Mucosa of descending colon (tissue), 3 donors: Measurements from ENCODE around the gene COBL. TPM values are rescaled to one million over a fixed set of nuclear protein-coding genes. Genes with fewer than 3 reads are reported as not detected.

Experiments
- ATAC-seq: fragments of 200-7000 bp; cut with Tn5 transposase; one replicate; pipeline ENCODE4 v1.9.1; 2020; ENCODE audit warnings: mild to moderate bottlenecking, moderate library complexity
- DNase-seq, 3 donors: peaks; one replicate each; pipeline ENCODE4 v3.0.0-alpha.2; 2020
- H3K36me3 ChIP-seq: fragments of 200-600 bp; one replicate; pipeline ENCODE4 v1.8.0; 2021; ENCODE audit warnings: low read depth, mild to moderate bottlenecking
- H3K4me1 ChIP-seq: fragments of 200-600 bp; one replicate; pipeline ENCODE4 v1.8.0; 2021; ENCODE audit warnings: low read depth, mild to moderate bottlenecking
- H3K4me3 ChIP-seq: fragments of 200-600 bp; one replicate; pipeline ENCODE4 v1.8.0; 2021; ENCODE audit warnings: mild to moderate bottlenecking
- H3K9me3 ChIP-seq: fragments of 200-600 bp; one replicate; pipeline ENCODE4 v1.8.0; 2021; ENCODE audit warnings: mild to moderate bottlenecking
- intact Hi-C, 2 donors: fragments of 100-400 bp; cut with DNase I in 1 of 2; cut with micrococcal nuclease in 1 of 2; formaldehyde crosslinking; loops; one replicate each; pipeline versions ENCODE4 v1.11.0 to v1.11.1; 2022; cut with DNase I, micrococcal nuclease
- total RNA-seq, 3 donors: library from RNA; stranded (reverse); fragmentation: NEBNext Ultra II Directional in 2 of 3; extraction: Animal tissue kit (Norgen Biotek cat#: 25700) in 2 of 3; gene quantifications; one replicate each; pipeline versions ENCODE4 v1.2.1 to v1.2.4, GENCODE V29; 2021 to 2023
- TF ChIP-seq, protein P1 (sequence below): fragments of 200-600 bp; IDR thresholded peaks from one replicate; pipeline ENCODE4 v1.8.0; 2022; ENCODE audit warnings: antibody characterized with exemption, mild to moderate bottlenecking
- donor health status: DM: no; HTN: no; CAD: no; lungs with moderate emphysema.
- donor health status: DM: no; HTN: no; CAD: no.
- donor health status: DM: no; HTN: yes; CAD: no.

The COBL gene
- total RNA-seq, 3 donors from 2014 or later: 48.6 to 91.8 (median 56.6) TPM

DNA sequence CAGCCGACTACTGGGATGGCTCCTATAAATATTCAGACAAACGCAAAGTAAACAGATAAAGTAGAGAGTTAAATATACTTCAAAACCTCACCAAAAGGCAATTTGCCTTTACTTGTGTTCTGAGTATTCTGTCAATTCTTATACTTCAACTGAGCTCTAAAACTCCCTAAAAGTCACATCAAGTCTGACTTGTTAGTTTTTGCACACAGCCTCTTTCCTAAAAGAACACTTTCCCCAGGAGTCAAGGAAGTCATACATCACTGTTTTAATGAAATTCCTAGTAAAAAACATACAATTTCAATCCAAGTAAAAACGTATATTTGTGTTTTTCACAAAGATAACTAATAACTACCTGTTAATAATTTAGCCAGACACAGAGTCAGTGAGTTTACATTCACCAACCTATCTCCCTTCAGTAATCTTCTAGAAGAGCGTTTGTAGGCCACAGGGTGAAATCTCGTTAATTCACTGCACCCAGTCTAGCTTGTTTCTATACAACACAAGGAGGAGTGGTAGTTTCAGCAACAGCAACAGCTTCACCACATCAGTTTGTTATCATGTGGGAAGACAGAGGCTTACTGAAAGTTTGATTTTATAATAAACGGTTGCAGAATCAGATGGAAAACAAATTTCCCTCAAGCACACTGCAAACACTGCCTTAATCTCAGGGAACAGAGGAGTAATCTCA, 2.7 kb downstream of the COBL start:
- peaks cover 23% of the 10 kb centered on the region for H3K4me1 ChIP-seq
- TF ChIP-seq, protein P1, sequence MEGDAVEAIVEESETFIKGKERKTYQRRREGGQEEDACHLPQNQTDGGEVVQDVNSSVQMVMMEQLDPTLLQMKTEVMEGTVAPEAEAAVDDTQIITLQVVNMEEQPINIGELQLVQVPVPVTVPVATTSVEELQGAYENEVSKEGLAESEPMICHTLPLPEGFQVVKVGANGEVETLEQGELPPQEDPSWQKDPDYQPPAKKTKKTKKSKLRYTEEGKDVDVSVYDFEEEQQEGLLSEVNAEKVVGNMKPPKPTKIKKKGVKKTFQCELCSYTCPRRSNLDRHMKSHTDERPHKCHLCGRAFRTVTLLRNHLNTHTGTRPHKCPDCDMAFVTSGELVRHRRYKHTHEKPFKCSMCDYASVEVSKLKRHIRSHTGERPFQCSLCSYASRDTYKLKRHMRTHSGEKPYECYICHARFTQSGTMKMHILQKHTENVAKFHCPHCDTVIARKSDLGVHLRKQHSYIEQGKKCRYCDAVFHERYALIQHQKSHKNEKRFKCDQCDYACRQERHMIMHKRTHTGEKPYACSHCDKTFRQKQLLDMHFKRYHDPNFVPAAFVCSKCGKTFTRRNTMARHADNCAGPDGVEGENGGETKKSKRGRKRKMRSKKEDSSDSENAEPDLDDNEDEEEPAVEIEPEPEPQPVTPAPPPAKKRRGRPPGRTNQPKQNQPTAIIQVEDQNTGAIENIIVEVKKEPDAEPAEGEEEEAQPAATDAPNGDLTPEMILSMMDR: no peak
- no peak overlapping the region for H3K4me3 ChIP-seq
- ATAC-seq: no peak
- DNase-seq: no peak
- intact Hi-C loops: no loop called here
- no peaks in the 10 kb centered on the region for H3K36me3 ChIP-seq
- no peaks in the 10 kb centered on the region for H3K9me3 ChIP-seq

DNA sequence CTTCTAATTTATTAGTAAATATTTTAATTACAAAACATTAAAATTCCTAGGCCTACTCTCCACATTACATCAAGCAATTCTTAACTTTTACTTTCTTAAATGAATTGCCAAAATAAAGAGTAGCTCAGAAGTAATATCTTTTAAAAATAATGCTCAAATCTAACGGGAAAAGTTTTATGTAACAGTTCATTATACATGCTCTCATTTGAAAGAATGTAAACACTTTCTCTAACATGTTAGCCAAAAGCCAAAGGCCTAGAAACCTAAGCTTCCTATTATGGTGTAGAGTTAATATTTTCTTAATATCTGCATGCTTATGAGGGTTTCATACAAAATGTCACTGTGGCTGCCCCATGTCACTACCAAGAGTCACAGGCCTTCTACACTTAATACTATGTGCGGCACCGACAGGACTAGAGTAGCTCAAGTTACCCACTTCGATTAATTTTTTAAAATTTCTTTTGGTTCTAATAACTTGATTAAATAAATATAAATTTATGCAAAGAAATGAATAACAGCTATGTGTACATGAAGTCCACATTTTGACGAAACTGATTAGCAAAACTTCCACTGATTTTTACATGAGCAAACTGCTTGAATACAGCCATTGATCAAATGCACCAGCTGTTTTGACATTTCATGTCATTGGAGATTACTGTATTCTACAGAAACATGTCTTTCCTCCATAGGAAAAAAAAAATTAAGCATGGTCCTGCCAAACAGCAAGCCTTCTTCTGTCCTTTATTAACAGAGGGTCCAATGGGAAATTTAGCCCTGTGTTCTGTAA, 3.5 kb downstream of the COBL start:
- Histone ChIP-seq H3K4me3 (no peak overlapping the region), H3K4me1 (peaks cover 22% of the 10 kb centered on the region), H3K9me3 (no peaks in the 10 kb centered on the region), H3K36me3 (no peaks in the 10 kb centered on the region)
- intact Hi-C loops: no loop called here
- TF ChIP-seq, protein P1: no peak
- no peak for DNase-seq
- no peak for ATAC-seq

DNA sequence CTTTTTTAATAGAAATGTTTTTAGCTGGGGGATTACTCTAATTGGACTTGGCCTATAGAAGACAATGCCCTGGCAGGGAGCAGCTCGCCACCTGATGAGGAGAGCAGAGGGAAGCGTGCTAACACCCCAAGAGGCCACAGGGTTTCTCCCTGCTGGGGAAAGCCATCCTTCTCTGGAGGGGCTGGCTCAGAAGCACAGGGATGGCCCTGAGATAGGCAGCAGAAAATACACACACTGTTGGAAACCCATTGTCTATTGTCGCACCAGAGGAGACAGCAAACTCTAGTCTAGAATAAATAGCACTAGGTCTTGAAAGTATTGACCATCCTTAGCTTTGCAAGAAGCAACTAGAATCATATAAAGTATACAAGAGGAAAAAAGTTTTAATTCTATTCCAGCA, 5.4 kb downstream of the COBL start:
- peaks cover 10% of the 10 kb centered on the region for H3K4me1 ChIP-seq
- no peaks in the 10 kb centered on the region for H3K36me3 ChIP-seq
- intact Hi-C loops: no loop called here
- H3K9me3 ChIP-seq: no peaks in the 10 kb centered on the region
- H3K4me3 ChIP-seq: no peak overlapping the region
- TF ChIP-seq, protein P1: no peak
- DNase-seq (no peak), ATAC-seq (no peak)

DNA sequence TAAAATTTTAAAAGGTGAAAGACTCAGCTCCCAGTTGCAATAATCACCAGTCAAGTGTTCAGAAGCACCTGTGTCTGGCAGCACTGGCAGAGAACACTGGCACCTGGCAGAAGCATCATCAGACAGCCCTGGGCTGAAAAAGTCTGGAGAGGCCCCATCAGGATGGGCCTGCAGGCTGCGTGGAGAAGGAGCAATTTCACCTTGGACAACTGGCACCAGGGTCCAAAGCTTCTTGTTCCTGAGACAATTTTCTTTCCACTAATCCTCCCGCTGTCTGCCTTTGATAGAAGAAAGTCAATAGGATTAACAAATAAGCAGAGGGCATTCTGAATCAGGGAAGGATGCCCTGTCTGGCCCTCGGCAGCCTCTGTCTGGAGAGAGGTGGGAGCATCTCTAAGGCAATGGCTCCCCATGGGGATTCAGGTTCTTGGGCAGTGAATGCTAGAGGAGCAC, 6.5 kb downstream of the COBL start:
- intact Hi-C loops: no loop called here
- DNase-seq (no peak), ATAC-seq (no peak)
- TF ChIP-seq, protein P1: no peak
- no peak overlapping the region for H3K4me3 ChIP-seq
- no peaks in the 10 kb centered on the region for H3K36me3 ChIP-seq
- H3K9me3 ChIP-seq: no peaks in the 10 kb centered on the region
- peaks cover 8% of the 10 kb centered on the region for H3K4me1 ChIP-seq

DNA sequence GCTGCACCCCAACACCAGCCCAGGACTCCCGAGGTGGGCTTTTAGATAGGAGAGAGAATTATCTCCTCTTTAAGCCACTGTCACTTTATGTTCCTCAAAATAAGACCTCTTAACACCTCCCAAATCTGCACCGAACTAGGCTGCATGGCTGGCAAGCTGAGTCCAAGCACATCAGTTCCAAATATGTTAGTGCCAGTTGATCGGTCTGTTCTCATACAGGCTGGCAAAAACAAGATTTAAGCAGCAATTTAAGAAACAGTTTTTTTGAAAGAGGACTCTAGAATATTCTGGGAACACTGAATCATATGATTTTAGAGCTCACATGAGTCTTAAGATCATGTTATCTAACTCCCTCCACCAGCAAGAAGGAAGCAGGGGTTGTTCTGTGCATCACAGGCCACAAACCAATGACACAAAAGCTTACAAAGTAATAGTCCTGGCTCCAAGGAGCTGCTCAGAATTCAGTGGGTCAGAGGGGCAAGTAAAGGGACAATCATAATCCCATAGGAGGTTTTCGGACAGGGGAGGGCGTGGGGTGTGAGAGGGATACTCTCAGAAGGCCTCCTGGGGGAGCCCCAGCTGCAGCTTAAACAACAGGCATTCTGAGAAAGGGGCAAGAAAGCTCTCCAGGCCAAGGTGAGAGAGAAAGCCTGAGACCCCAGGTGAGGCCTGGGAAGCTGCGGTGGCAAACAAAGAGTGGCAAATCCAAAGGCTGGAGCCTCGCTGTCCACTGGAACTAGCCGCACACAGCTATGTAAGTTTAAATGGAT, 7.1 kb downstream of the COBL start:
- TF ChIP-seq, protein P1: no peak
- Histone ChIP-seq H3K9me3 (no peaks in the 10 kb centered on the region), H3K4me1 (peaks cover 1% of the 10 kb centered on the region)

More for the DNA sequence above, 7.1 kb downstream of the COBL start:
- Histone ChIP-seq H3K36me3 (no peaks in the 10 kb centered on the region), H3K4me3 (no peak overlapping the region)
- no peak for ATAC-seq
- intact Hi-C loops: no loop called here
- no peak for DNase-seq
